CD4-positive, alpha-beta T cell (primary cell): Measurements from ENCODE around the gene ELMO1. TPM values are rescaled to one million over a fixed set of nuclear protein-coding genes. Genes with fewer than 3 reads are reported as not detected.

Experiments used
- ATAC-seq: fragments of 200-7000 bp; cut with Tn5 transposase; one replicate; pipeline ENCODE4 v1.10.0; 2022; ENCODE audit warnings: mild to moderate bottlenecking; ENCODE audit not compliant: poor library complexity
- CTCF ChIA-PET: fragments of 350-600 bp; sonication (Branson Sonifier 250); formaldehyde crosslinking; loops from one replicate; lab custom pipeline; 2021; ENCODE audit warnings: antibody characterized with exemption, inconsistent platforms; lab: Charles Lee
- POLR2A ChIA-PET: fragments of 350-600 bp; sonication (Branson Sonifier 250); formaldehyde crosslinking; loops from one replicate; lab custom pipeline; 2021; ENCODE audit warnings: antibody characterized with exemption, inconsistent platforms; lab: Charles Lee
- DNase-seq, 14 experiments: peaks; one replicate each; pipeline ENCODE4 v3.0.0-alpha.2; 2013 to 2020; ENCODE audit warnings: mixed read lengths in 2 of 14
- H3K27ac ChIP-seq, 2 donors: one replicate each; pipeline versions ENCODE4 v1.5.1 to v1.7.0; 2013; ENCODE audit warnings: low read length in 2 of 2, low read depth in 1 of 2, mild to moderate bottlenecking in 1 of 2
- H3K27me3 ChIP-seq, 2 experiments: 1 replicate in 1 of 2; 2 replicates in 1 of 2; pipeline versions ENCODE4 v1.6.1 to v1.7.0; 2013; ENCODE audit warnings: low read length in 2 of 2, control low read depth in 1 of 2, mild to moderate bottlenecking in 1 of 2, moderate library complexity in 1 of 2; ENCODE audit not compliant: insufficient read depth in 2 of 2, control insufficient read depth in 1 of 2
- H3K36me3 ChIP-seq: one replicate; pipeline ENCODE4 v1.6.1; 2013; ENCODE audit warnings: low read length, control low read depth; ENCODE audit not compliant: insufficient read depth
- H3K4me1 ChIP-seq: one replicate; pipeline ENCODE4 v1.6.1; 2013; ENCODE audit warnings: low read length, control low read depth; ENCODE audit not compliant: insufficient read depth
- H3K4me3 ChIP-seq: one replicate; pipeline ENCODE4 v1.5.1; 2013; ENCODE audit warnings: mild to moderate bottlenecking, low read length, moderate library complexity
- H3K9me3 ChIP-seq, 2 experiments: 1 replicate in 1 of 2; 2 replicates in 1 of 2; pipeline versions ENCODE4 v1.6.1 to v1.7.0; 2013; ENCODE audit warnings: low read length in 2 of 2, mild to moderate bottlenecking in 2 of 2, control low read depth in 1 of 2, moderate library complexity in 1 of 2; ENCODE audit not compliant: control insufficient read depth in 1 of 2, insufficient read depth in 1 of 2
- H3K27ac Mint-ChIP-seq: one replicate; pipeline ENCODE4 v1.8.0; 2020; ENCODE audit warnings: mixed read lengths
- H3K27me3 Mint-ChIP-seq: one replicate; pipeline ENCODE4 v1.8.0; 2021; ENCODE audit warnings: mixed read lengths
- H3K36me3 Mint-ChIP-seq: one replicate; pipeline ENCODE4 v1.8.0; 2021; ENCODE audit warnings: low read depth, mixed read lengths
- H3K4me1 Mint-ChIP-seq: one replicate; pipeline ENCODE4 v1.8.0; 2021; ENCODE audit warnings: low read depth, mixed read lengths
- H3K4me3 Mint-ChIP-seq: one replicate; pipeline ENCODE4 v1.8.0; 2020; ENCODE audit warnings: mild to moderate bottlenecking, mixed read lengths
- H3K9me3 Mint-ChIP-seq: one replicate; pipeline ENCODE4 v1.8.0; 2020; ENCODE audit warnings: mixed read lengths
- CTCF ChIP-seq: fragments of 200-600 bp; IDR thresholded peaks from one replicate; pipeline ENCODE4 v1.8.0; 2022; ENCODE audit warnings: antibody characterized with exemption, mild to moderate bottlenecking
- intact Hi-C, 2 experiments: fragments of 100-400 bp; cut with DNase I in 1 of 2; cut with micrococcal nuclease in 1 of 2; formaldehyde crosslinking; loops; one replicate each; pipeline versions ENCODE4 v1.15.1 to v1.9.0; 2023 to 2025; cut with DNase I, micrococcal nuclease
- total RNA-seq, 174 experiments: library from RNA in 2 of 174; stranded (reverse) in 2 of 174; gene quantifications; one replicate each; pipeline ENCODE4 v1.2.3 and lab custom pipeline; 2021 to 2026

Gene ELMO1
- total RNA-seq, 2 experiments from 2014 or later = 117 to 120 TPM

GRCh38 chr7:37247861-37248260 lies 200.8 kb downstream of the ELMO1 start:
- no peak for ATAC-seq
- Mint-ChIP-seq H3K4me1 (peaks cover 63% of the 10 kb centered on the region), H3K9me3 (no peaks in the 10 kb centered on the region), H3K36me3 (peaks cover 65% of the 10 kb centered on the region), H3K4me3 (no peak overlapping the region), H3K27me3 (no peaks in the 10 kb centered on the region), H3K27ac (no peak overlapping the region)
- DNase-seq = peak in 2 of 14 experiments; percentile 20 to 40
- TF ChIP-seq CTCF = no peak
- ChIA-PET CTCF (interaction anchor here (1.2 kb wide), 1 partner anchor 13 kb away, joined by 4 read pairs; no protein-coding TSS in a partner anchor), POLR2A (no interaction called here)
- intact Hi-C loops = no loop called here
- Histone ChIP-seq H3K9me3 (no peaks in the 10 kb centered on the region), H3K4me1 (peaks cover 4% of the 10 kb centered on the region), H3K36me3 (peaks cover 16% of the 10 kb centered on the region), H3K27me3 (no peaks in the 10 kb centered on the region), H3K4me3 (no peak overlapping the region), H3K27ac (no peak overlapping the region)

GRCh38 chr7:37245590-37245989 lies 203.1 kb downstream of the ELMO1 start:
- ChIA-PET POLR2A (no interaction called here), CTCF (no interaction called here)

GRCh38 chr7:37236906-37237305 lies 211.8 kb downstream of the ELMO1 start:
- no peak overlapping the region for H3K27ac ChIP-seq
- no peak for DNase-seq
- ChIA-PET POLR2A (interaction anchor here (1.0 kb wide), 1 partner anchor 213 kb away, joined by 3 read pairs; no protein-coding TSS in a partner anchor), CTCF (interaction anchor here (1.9 kb wide), 1 partner anchor 116 kb away, joined by 5 read pairs; no protein-coding TSS in a partner anchor)
- Mint-ChIP-seq H3K27ac (no peak overlapping the region), H3K4me3 (no peak overlapping the region), H3K27me3 (no peaks in the 10 kb centered on the region), H3K36me3 (peaks cover 19% of the 10 kb centered on the region), H3K4me1 (peaks cover 16% of the 10 kb centered on the region), H3K9me3 (no peaks in the 10 kb centered on the region)
- peaks cover 14% of the 10 kb centered on the region for H3K36me3 ChIP-seq
- no peak overlapping the region for H3K4me3 ChIP-seq
- no peaks in the 10 kb centered on the region for H3K9me3 ChIP-seq
- TF ChIP-seq CTCF = no peak
- no peak for ATAC-seq
- no peaks in the 10 kb centered on the region for H3K27me3 ChIP-seq
- intact Hi-C loops = loop anchor here (5.0 to 10.0 kb wide), 3 partner anchors 208 to 598 kb away; partner anchors contain the start of gene ELMO1 (in 1 of the 2)
- H3K4me1 ChIP-seq = no peaks in the 10 kb centered on the region

More at GRCh38 chr7:37245590-37245989, 203.1 kb downstream of the ELMO1 start:
- Histone ChIP-seq H3K4me1 (peaks cover 4% of the 10 kb centered on the region), H3K27me3 (no peaks in the 10 kb centered on the region), H3K36me3 (peaks cover 16% of the 10 kb centered on the region), H3K4me3 (no peak overlapping the region), H3K9me3 (no peaks in the 10 kb centered on the region), H3K27ac (no peak overlapping the region)
- DNase-seq = no peak
- no peak for TF ChIP-seq CTCF
- Mint-ChIP-seq H3K9me3 (no peaks in the 10 kb centered on the region), H3K36me3 (peaks cover 58% of the 10 kb centered on the region), H3K27ac (no peak overlapping the region), H3K4me3 (no peak overlapping the region), H3K27me3 (no peaks in the 10 kb centered on the region), H3K4me1 (peaks cover 46% of the 10 kb centered on the region)
- intact Hi-C loops = no loop called here
- no peak for ATAC-seq
